SK-N-SH treated with all-trans-retinoic acid at 6 μM for 48 hours (cell line): ENCODE measurements around the gene SP110.

ENCODE experiments used
- ATAC-seq: fragments of 200-7000 bp; cut with Tn5 transposase; 3 replicates; pipeline ENCODE4 v1.9.1; 2020; ENCODE audit warnings: mild to moderate bottlenecking, moderate library complexity
- BACH2 ChIP-seq: fragments of 250-450 bp; sonication (Bioruptor Pico); IDR thresholded peaks from 2 replicates; pipeline ENCODE4 v1.9.0; 2021; ENCODE audit warnings: mild to moderate bottlenecking, borderline replicate concordance
- CREB5 ChIP-seq: fragments of 250-450 bp; sonication (Bioruptor Pico); IDR thresholded peaks from 2 replicates; pipeline ENCODE4 v1.5.1; 2020; ENCODE audit warnings: low read depth, mild to moderate bottlenecking, moderate library complexity
- CSDC2 ChIP-seq: fragments of 250-450 bp; sonication (Bioruptor Pico); IDR thresholded peaks from 2 replicates; pipeline ENCODE4 v1.5.0; 2020; ENCODE audit warnings: mild to moderate bottlenecking, moderate library complexity
- CSRNP3 ChIP-seq: fragments of 250-450 bp; sonication (Bioruptor Pico); IDR thresholded peaks from 2 replicates; pipeline ENCODE4 v1.5.1; 2021; ENCODE audit warnings: mild to moderate bottlenecking, moderate library complexity
- GLIS3 ChIP-seq: fragments of 250-450 bp; sonication (Bioruptor Pico); IDR thresholded peaks from 2 replicates; pipeline ENCODE4 v1.5.0; 2020; ENCODE audit warnings: mild to moderate bottlenecking, moderate library complexity
- OSR1 ChIP-seq: fragments of 250-450 bp; sonication (Bioruptor Pico); IDR thresholded peaks from 2 replicates; pipeline ENCODE4 v1.8.0; 2022; ENCODE audit warnings: moderate library complexity, mild to moderate bottlenecking, inconsistent platforms
- PATZ1 ChIP-seq: fragments of 250-450 bp; sonication (Bioruptor Pico); IDR thresholded peaks from 2 replicates; pipeline ENCODE4 v1.8.0; 2020; ENCODE audit warnings: mild to moderate bottlenecking, moderate library complexity, borderline replicate concordance
- POU6F1 ChIP-seq: fragments of 250-450 bp; sonication (Bioruptor Pico); IDR thresholded peaks from 2 replicates; pipeline ENCODE4 v1.8.0; 2021; ENCODE audit warnings: low read depth, mild to moderate bottlenecking, moderate library complexity, borderline replicate concordance
- PPARA ChIP-seq: fragments of 250-450 bp; sonication (Bioruptor Pico); IDR thresholded peaks from 2 replicates; pipeline ENCODE4 v1.5.0; 2020; ENCODE audit warnings: mild to moderate bottlenecking, borderline replicate concordance
- RARB ChIP-seq: fragments of 250-450 bp; sonication (Bioruptor Pico); IDR thresholded peaks from 2 replicates; pipeline ENCODE4 v1.8.0; 2021; ENCODE audit warnings: mild to moderate bottlenecking, moderate library complexity
- TOX ChIP-seq: fragments of 250-450 bp; sonication (Bioruptor Pico); IDR thresholded peaks from 2 replicates; pipeline ENCODE4 v1.8.0; 2021; ENCODE audit warnings: mild to moderate bottlenecking, moderate library complexity, borderline replicate concordance
- ZC3H10 ChIP-seq: fragments of 250-450 bp; sonication (Bioruptor Pico); IDR thresholded peaks from 2 replicates; pipeline ENCODE4 v1.5.1; 2021; ENCODE audit warnings: mild to moderate bottlenecking, moderate library complexity
- ZFP3 ChIP-seq: fragments of 250-450 bp; sonication (Bioruptor Pico); IDR thresholded peaks from 2 replicates; pipeline ENCODE4 v1.5.0; 2020; ENCODE audit warnings: mild to moderate bottlenecking, moderate library complexity
- ZFP30 ChIP-seq: fragments of 450-650 bp; formaldehyde crosslinking; IDR thresholded peaks from 2 replicates; pipeline ENCODE4 v1.5.0; 2022; ENCODE audit warnings: mild to moderate bottlenecking, moderate library complexity
- ZNF565 ChIP-seq: fragments of 450-650 bp; formaldehyde crosslinking; conservative IDR thresholded peaks from 2 replicates; pipeline ENCODE4 v1.5.0; 2020; ENCODE audit warnings: low read depth, mild to moderate bottlenecking, moderate library complexity
- ZNF70 ChIP-seq: fragments of 450-650 bp; formaldehyde crosslinking; IDR thresholded peaks from 2 replicates; pipeline ENCODE4 v1.5.0; 2020; ENCODE audit warnings: mild to moderate bottlenecking, moderate library complexity
- ZNF8 ChIP-seq: fragments of 450-650 bp; formaldehyde crosslinking; IDR thresholded peaks from 2 replicates; pipeline ENCODE4 v1.5.0; 2020; ENCODE audit warnings: mild to moderate bottlenecking, moderate library complexity

Gene SP110

DNA sequence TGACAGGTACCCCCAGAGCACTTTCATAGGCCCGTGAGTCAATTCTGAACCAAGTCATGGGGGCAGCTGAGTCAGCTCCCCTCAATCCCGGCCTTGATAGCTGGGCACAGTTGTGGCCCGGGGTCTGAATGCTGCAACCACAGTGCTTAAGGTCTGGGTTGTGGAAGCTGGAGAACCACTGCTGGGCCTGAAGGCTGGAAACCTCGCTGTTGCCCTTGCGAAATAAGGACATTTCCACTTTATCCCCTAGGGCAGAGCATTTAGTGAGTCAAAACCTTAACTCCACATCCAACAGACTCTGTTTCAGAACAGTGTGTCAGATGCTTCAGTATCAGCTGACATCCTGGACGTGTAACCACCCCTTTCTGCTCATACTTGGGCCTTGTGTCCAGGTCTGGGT lies 58.6 kb downstream of the SP110 start (continued):
- TF ChIP-seq RARB = no peak
- TF ChIP-seq CSRNP3 (CRISPR knock-in tag) = no peak
- TF ChIP-seq POU6F1 (CRISPR knock-in tag) = no peak

DNA sequence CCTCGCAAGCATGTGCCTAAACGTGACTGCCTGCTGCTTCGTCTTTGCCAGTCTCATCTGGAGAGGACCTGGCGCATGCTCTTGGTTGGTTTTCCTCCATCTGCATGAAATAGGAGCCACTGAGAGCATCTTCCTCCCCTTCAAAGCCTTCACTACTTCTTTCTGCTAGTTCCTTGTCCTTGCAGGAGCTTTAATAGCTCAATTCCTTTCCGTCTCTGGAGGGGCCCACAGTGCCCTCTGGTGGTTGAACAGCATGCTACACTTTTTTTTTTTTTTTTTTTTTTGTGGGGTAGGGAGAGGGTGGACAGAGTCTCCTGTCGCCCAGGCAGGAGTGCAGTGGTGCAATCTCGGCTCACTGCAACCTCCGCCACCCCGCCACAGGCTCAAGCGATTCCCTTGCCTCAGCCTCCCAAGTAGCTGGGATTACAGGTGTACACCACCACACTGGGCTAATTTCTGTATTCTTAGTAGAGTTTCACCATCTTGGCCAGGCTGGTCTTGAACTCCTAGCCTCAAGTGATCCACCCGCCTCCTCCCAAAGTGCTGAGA lies 59.6 kb downstream of the SP110 start:
- ATAC-seq = peak; percentile 91
- no peak for TF ChIP-seq CSDC2
- no peak for TF ChIP-seq BACH2 (CRISPR knock-in tag)
- TF ChIP-seq CREB5 (CRISPR knock-in tag) = no peak
- TF ChIP-seq ZC3H10 = no peak
- no peak for TF ChIP-seq ZNF70 (CRISPR knock-in tag)

DNA sequence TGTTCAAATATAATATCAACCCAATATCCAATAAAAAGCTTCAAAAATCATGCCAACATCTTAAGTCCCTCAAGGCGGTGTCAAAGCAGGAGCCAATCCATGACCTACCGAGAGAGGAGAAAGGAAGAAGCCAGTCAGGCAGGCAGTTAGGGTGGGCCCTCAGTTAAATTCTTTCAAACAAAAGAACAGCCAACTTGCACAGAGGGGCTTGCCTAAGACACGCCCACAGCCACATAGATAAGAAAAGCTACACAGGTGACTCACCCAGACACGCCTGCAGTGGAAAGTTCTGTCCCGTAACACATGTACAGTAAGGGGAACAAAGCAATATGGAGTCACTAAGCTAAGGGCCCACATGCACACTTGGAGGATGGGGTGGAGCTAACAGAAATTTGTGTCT lies 61.3 kb downstream of the SP110 start:
- no peak for ATAC-seq
- no peak for TF ChIP-seq ZNF8 (CRISPR knock-in tag)

DNA sequence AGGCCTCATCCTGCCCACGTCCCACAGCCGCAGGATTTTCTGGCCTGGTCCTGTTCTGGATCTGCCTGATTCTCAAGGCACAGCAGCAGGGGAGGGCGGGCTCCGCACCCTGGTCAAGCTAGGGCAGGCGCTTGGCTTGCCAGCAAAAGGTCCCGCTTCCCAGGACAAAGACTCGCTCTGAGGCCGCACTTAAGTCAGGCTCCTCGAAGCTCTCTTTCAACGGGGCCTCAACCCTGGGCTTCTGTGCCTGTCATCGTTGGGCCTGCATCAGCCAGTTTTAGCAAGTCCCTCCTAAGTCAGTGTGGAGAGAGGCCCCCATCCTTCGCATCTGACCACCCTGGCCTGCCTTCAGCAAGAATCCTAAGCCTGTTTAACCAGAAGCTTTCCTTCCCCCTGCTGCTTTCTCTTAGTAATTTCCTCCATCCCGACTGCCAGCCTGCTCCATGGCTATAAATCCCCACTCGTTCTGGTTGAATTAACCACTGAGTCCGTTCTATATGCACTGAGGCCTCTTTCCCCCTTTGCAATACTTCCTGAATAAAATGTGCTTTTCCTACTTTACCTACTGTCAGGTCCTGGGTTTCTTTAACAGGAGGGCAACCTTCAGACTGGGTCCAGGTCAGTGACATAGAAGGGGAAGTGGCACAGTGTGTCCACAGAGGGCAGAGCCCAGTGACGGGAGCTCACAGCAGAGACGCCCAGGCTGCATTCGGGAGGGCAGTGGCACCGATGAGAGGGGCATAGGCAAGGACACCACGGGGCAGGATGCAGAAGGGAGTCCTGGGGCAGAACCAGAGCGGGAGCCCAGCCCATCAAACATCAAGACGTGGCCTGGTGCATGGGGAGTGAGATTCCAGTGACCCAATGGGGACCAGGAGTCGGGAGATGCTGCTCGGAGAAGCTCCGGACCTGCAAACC lies 62.7 kb downstream of the SP110 start:
- ATAC-seq = no peak
- TF ChIP-seq PATZ1 (CRISPR knock-in tag) = no peak
- TF ChIP-seq OSR1 = no peak
- TF ChIP-seq ZNF565 (CRISPR knock-in tag) = no peak
- no peak for TF ChIP-seq GLIS3 (CRISPR knock-in tag)
- no peak for TF ChIP-seq RARB
- no peak for TF ChIP-seq CSDC2
- no peak for TF ChIP-seq ZFP30
- no peak for TF ChIP-seq ZC3H10
- TF ChIP-seq TOX = no peak
- TF ChIP-seq PPARA (CRISPR knock-in tag) = no peak
- no peak for TF ChIP-seq ZNF70 (CRISPR knock-in tag)
- TF ChIP-seq ZFP3 (CRISPR knock-in tag) = no peak

DNA sequence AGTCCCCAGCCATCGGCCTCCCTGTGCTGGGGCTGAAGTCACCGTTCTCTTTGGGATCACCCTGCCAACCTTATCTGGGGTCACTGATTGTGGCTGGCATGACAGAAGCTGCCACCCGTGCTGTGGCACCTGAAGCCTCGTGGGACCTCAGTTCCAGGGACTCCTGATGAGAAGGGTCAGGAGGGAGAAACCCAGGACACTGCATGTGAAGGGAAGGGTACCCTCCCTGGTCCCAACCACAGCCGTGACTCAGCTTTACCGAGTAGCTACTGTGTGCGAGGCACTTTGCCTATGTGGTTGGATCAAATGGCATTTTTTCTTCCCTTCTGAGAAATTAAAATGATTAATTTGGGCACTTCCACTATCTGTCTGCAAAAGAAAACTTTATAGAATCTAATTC lies 64.4 kb downstream of the SP110 start:
- ATAC-seq = no peak
- TF ChIP-seq ZFP30 (no peak), ZFP3 (CRISPR knock-in tag) (no peak), ZNF70 (CRISPR knock-in tag) (no peak), RARB (no peak), CSRNP3 (CRISPR knock-in tag) (no peak), OSR1 (no peak)
